PC-9 (cell line): ENCODE results near the gene TMEM151A.

ENCODE experiments used
- EZH2 ChIP-seq: fragments of 200-600 bp; sonication (generic); IDR thresholded peaks from 2 replicates; pipeline ENCODE4 v1.8.0; 2017; ENCODE audit warnings: antibody characterized with exemption, low read depth
- TF ChIP-seq, protein P1 (sequence below): fragments of 200-600 bp; sonication (generic); conservative IDR thresholded peaks from 2 replicates; pipeline ENCODE4 v1.6.1; 2017; ENCODE audit warnings: mixed run types, antibody characterized with exemption, mild to moderate bottlenecking, moderate library complexity

DNA sequence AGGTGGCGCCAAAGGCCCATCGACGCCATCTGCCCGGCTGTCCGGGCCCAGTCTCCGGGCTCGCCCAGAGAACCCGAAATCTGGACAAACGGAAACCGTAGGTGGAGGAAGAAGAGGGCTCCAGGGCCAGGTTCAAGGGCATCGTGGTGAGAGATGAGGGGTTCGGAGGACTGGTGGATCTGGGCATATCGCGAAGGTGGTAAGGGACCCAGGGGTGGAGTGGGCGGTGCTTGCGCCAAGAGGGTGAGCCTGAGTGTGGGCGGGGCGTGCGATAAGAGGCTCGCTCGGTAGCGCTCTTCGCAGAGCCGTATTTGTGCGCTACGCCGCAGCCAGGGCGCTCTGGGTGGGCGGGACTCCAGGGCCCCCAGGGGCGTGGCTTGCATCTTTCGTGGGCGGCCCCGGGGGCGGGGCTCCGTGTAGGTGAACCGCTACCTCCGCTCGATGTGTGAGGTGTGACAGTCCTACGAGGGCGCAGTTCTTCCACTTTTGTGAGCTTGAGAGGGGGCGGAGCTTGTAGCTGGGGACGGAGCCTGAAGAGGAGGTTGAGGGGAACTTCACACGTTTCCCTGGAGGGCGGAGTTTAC is 20.4 kb downstream of the TMEM151A start:
- no peak for TF ChIP-seq EZH2
- TF ChIP-seq, protein P1, sequence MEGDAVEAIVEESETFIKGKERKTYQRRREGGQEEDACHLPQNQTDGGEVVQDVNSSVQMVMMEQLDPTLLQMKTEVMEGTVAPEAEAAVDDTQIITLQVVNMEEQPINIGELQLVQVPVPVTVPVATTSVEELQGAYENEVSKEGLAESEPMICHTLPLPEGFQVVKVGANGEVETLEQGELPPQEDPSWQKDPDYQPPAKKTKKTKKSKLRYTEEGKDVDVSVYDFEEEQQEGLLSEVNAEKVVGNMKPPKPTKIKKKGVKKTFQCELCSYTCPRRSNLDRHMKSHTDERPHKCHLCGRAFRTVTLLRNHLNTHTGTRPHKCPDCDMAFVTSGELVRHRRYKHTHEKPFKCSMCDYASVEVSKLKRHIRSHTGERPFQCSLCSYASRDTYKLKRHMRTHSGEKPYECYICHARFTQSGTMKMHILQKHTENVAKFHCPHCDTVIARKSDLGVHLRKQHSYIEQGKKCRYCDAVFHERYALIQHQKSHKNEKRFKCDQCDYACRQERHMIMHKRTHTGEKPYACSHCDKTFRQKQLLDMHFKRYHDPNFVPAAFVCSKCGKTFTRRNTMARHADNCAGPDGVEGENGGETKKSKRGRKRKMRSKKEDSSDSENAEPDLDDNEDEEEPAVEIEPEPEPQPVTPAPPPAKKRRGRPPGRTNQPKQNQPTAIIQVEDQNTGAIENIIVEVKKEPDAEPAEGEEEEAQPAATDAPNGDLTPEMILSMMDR = peak; percentile 95
